Activated CD8-positive, alpha-beta memory T cell treated with anti-CD3 and anti-CD28 coated beads for 1 hour (primary cell): ENCODE measurements around the gene AP4S1.
A peak's percentile ranks its signal among the peaks of the same experiment; 100 is the strongest.

Experiments used
- DNase-seq, 2 donors: peaks; one replicate each; pipeline ENCODE4 v3.0.0-alpha.2; 2020; ENCODE audit warnings: low read depth in 1 of 2; ENCODE audit errors: extremely low read depth in 1 of 2

AP4S1 gene, protein sequence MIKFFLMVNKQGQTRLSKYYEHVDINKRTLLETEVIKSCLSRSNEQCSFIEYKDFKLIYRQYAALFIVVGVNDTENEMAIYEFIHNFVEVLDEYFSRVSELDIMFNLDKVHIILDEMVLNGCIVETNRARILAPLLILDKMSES

DNA sequence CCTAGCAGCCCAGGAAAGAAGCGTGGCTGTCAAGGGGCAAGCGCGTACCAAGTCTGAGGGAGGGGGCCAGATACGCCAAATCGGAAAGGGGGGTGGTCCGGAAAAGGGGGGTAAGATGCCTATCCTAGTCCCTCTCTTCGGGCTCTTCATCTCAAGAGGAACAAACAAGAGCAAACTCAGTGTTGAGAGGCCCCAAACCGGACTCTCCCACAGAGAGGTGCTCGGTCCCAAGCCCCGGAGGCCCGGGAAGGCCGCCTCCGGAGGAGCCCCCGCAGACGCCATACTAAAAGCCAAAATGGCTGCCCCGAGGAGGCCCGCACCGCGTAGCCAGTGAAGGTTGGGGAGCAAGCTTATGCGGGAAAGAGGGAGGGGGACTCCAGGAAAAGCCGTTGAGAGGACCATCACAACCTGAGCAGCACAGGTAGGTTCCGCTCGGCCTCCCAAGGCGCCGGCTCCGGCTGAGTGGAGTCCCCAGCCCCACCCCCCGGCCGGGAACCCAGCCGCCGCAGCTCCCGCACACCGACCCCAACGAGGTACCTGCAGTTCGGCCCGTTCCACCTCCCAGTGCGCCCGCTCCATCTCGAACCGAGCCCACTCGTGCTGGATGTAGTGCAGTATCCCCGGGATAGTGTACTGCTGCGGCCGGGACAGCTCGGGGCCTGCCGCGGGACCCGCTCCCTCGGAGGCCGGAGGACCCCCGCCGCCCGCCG, at the start of gene AP4S1:
Gene AP4S1 (plus strand): TSS at position 283 of the 710 bp plus-strand sequence. CDS start 40,548 bp downstream, outside the sequence.
- DNase-seq = peak; percentile 4 to 30

- no peak for DNase-seq
Observed at GRCh38 chr14:30977752-30978151, 47.7 kb upstream of the AP4S1 start.

GRCh38 chr14:30980106-30980704, 45.2 kb upstream of the AP4S1 start:
- peak in 1 of 2 donors; percentile 6 for DNase-seq

DNA sequence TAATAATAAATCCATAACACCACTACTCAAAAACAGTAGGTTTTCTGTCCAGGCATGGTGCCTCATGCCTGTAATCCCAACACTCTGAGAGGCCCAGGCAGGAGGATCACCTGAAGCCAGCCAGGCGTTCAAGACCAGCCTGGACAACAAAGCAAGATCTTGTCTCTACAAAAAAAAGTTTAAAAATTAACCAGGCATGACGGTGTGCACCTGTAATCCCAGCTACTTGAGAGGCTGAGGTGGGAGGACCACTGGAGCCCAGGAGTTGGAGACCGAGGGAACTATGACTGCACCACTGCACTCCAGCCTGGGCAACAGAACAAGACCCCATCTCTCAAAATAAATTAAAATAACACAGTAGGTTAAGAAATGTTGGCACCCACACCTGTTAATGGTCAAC, 44.5 kb upstream of the AP4S1 start:
- no peak for DNase-seq

GRCh38 chr14:30982533-30982932, 42.9 kb upstream of the AP4S1 start:
- no peak for DNase-seq

GRCh38 chr14:30983858-30984257, 41.6 kb upstream of the AP4S1 start:
- no peak for DNase-seq

DNA sequence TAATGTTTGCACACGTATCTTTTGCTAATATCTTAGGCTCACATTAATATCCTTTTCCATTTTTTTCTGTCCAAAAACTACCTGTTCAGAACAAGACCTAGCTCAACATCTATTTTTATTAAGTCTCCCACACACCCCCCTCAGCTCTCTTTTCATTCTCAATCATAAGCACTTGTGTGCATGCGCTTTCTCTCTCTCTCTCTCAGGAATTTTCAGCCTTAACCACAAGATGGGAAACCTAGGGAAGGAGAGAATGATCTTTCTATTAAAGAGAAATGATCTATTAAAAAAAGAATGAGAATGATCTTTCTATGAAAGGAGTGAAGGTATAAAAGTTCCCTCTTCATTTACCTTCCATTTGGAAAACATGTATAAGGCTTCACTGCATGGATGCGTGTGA, 39.7 kb upstream of the AP4S1 start:
- DNase-seq = no peak

DNA sequence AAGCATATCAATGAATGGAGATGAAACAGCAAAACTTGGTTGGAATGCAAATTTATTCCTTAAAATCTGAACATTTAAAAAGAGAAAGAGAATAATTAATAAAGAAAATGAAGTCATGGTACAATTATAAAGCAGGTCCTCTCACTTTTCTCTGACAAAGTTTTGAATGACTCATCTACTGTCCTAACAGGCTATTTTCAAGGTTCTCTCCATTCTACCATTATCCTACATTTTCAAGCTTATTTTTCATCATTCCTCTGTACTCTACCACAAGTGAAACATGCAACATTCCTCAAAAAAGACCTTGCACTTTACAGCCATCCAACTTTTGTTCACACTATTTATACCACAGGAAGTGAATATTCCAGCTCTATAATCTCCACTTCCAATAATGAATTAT, 36.9 kb upstream of the AP4S1 start:
- no peak for DNase-seq

DNA sequence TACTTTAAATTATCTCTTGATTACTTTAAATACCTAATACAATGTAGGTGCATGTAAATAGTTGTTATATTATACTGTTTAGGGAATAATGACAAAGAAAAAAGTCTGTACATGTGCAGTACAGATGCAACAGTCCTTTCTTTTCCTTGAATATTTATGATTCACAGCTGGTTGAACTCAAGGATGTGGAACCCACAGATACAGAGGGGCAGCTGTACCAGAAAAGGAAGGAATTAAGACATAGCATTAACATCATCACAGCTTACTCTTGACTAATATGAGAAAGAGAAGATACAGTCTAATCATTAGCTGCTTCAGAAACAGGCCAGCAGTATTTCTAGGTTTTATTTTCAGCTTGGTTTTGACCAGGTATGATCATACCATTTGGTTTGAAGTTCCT, 34.7 kb upstream of the AP4S1 start:
- DNase-seq = no peak

GRCh38 chr14:30991408-30991807, 34.0 kb upstream of the AP4S1 start:
- no peak for DNase-seq

DNA sequence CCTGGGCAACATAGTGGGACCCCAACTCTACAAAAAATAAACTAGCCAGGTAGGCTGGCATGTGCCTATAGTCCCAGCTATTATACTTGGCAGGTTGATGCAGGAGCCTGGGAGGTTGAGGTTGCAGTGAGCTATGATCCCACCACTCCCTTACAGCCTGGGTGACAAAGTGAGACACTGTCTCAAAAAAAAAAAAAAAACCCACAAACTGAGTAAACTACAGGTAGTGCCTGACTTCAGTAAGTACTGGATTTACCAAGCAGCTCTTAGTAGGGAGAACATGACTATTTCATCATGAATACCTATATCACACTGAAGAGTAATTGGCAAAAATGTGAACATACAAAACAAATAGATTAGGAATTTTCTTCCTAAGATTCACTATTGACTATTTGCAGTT, 32.4 kb upstream of the AP4S1 start:
- no peak for DNase-seq

DNA sequence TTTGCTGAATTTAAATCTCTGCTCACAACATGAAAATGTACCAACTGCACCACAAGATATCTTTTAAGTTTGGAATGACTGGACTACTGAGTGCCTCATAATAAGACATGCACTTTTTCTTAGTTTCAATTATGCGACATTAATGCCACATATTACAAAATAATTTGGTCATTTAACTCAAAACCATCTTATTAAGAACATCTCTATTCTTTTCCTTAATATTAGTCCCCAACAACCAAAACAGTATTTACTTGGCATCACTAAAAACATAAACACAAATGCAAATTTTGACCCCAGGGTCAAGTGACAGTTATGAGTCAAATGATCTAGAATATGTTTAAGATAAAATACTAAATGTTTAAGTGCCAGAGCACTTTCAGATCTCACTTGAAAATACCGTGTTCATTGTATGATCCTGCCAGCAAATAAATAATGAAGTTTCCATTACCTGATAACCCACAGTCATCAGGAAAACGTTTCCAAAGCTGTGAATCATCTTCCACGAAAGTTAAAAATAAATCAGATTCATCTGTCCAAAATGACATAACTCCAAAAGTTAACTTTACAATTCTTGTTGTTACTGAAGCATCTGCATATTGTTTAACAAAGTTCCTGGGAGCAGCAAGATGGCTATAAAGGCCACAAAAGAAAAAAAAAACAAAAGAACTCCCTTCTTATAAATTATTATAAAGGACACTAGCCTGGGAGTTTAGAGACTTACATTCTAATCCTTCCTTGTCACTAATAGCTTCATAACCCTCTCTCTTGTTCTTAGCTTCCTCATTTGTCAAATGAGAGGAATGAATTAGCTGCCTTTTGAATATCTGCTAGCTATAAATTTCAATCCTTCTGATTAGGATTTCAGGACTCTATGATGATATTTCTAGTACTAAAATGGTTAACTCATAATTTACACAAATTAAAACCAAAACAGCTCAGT, 30.5 kb upstream of the AP4S1 start:
- DNase-seq = no peak

- DNase-seq = no peak
Observed at GRCh38 chr14:30995689-30996088, 29.8 kb upstream of the AP4S1 start.

DNA sequence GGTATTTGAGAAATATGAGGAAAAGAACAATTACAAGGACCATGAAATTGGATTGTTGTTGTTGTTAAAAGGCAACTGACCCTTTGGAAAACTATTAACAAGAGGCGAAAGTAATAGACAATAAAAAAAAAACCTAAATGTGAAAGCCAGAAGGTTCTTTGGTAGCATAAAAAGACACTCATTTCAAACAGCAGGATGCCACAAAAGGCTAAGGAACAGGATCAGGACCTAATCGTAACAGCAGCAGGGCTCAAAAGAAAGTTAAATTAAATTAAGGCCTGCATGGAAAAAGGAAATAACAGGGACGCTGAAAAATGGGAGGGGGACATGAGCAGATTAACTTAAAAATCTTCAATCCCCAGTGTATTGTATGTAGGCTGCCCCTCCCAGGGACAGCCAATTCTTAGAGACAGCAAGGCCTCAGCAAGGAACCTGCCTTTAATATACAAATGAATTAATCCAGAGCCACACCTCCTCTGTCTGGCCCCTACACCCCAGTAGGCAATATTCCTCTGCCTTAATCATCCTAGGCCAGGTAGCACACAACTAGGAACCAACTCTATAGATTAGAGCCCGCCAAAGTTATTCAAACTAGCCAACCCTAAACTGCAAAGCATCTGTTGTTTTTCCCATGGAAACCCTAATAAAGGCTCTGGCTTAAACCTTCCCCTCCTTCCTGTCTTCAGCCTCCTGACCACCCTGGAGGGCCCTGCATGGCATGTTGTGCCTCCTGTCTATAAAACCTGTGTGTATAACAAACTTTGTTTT, 28.4 kb upstream of the AP4S1 start:
- no peak for DNase-seq

DNA sequence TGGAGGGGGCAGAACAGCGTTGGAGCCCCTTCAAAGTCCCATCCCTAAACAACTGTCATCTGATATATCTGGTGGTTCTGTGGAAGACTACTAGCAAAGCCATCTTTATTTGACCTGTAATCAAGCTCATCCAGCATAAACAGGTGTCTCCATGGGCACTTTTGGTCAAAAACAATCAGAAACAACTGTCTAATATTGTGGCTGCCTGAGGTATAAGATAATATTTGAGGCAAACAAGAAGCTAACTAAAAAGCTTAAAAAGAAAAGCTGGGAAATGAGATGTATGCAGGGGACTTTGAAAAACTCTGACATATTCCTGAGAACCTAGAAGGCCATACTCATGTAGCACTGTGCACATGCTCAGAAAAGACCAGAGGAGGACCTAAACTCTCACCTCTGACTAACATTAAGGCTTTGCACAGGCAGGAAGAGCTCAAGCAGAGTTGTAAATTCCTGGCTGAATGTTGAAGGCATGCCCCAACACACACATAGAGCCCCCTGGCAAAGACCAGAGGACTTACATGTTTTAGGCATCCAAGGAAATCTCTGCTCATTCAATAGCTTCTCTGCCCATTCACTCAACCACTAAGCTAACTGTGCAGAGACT, 27.2 kb upstream of the AP4S1 start:
- DNase-seq = no peak

GRCh38 chr14:30999038-30999773, 26.2 kb upstream of the AP4S1 start:
- no peak for DNase-seq

GRCh38 chr14:31000629-31001338, 24.7 kb upstream of the AP4S1 start:
- DNase-seq = no peak

DNA sequence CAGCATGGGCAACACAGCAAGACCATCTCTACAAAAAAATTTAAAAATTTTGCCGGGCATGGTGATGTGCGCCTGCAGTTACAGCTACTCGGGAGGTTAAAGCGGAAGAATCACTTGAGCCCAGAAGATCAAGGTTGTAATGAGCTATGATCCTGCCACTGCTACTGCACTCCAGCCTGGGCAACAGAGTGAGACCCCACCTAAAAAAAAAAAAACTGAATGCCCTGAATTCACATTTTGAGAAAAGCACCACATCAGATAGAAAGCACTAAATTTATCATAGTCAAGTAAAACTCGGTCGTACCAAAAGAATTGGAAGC, 24.1 kb upstream of the AP4S1 start:
- DNase-seq = no peak

DNA sequence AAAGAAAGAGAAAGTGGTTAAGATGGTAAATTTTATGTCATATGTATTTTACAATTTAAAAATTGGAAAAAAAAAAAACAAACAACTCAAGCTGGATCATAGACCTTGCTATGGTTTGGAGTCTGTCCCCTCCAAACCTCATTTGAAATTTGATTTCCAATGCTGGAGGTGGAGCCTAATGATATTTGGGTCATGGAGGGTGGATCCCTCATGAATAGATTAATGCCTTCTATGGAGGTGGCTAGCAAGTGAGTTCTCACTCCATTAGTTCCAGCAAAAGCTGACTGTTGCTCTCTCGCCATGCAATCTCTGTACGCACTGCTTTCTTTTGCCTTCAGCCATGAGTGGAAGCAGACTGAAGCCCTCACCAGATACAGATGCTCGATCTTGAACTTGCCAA, 22.2 kb upstream of the AP4S1 start:
- no peak for DNase-seq
